ENCODE data around the gene ATP2B2. TPM values are rescaled to one million over a fixed set of nuclear protein-coding genes. Genes with fewer than 3 reads are reported as not detected.

The ATP2B2 gene
- total and polyA plus RNA-seq, 12 donors = 0.37 to 3.0 (median 1.6) TPM

GRCh38 chr3:10286596-10287295, 218.6 kb downstream of the ATP2B2 start:
- 63 to 88% (median 77%) methylated on average over 1 to 2 of the region's 2 CpGs for WGBS, 4 donors

GRCh38 chr3:10286133-10286524, 219.3 kb downstream of the ATP2B2 start:
- H3K36me3 ChIP-seq (replicated peaks in 1 of 2) = peaks cover 0 to 38% of the 10 kb centered on the region in 2 donors
- TF ChIP-seq CTCF (IDR thresholded peaks at IDR 0.05) (no peak), POLR2A (IDR thresholded peaks at IDR 0.05) (no peak)
- H3K27ac ChIP-seq = no peak overlapping the region
- DNase-seq = no peak
- H3K9me3 ChIP-seq (replicated peaks in 1 of 3) = no peaks in the 10 kb centered on the region
- H3K27me3 ChIP-seq = no peaks in the 10 kb centered on the region
- no peaks in the 10 kb centered on the region for H3K4me1 ChIP-seq (replicated peaks in 1 of 2)
- no peak overlapping the region for H3K4me3 ChIP-seq
- intact Hi-C loops (cut with DNase I) = no loop called here
- WGBS, 4 donors = 86 to 99% (median 94%) methylated on average over 5 of the region's 5 CpGs

More at GRCh38 chr3:10286596-10287295, 218.6 kb downstream of the ATP2B2 start:
- Histone ChIP-seq H3K27me3 (no peaks in the 10 kb centered on the region), H3K4me3 (no peak overlapping the region), H3K4me1 (replicated peaks in 1 of 2) (no peaks in the 10 kb centered on the region), H3K36me3 (replicated peaks in 1 of 2) (peaks cover 0 to 38% of the 10 kb centered on the region in 2 donors), H3K9me3 (replicated peaks in 1 of 3) (no peaks in the 10 kb centered on the region), H3K27ac (no peak overlapping the region)
- TF ChIP-seq POLR2A (IDR thresholded peaks at IDR 0.05) = no peak
- peak in 3 of 6 experiments; percentile 29 to 50 (median 33) for TF ChIP-seq CTCF (IDR thresholded peaks at IDR 0.05)
- DNase-seq = peak in 4 of 7 donors; percentile 51 to 75 (median 62)
- intact Hi-C loops (cut with DNase I) = no loop called here

- H3K4me3 ChIP-seq = no peak overlapping the region
- peak in 2 of 7 donors; percentile 5 to 39 for DNase-seq
- no peak overlapping the region for H3K27ac ChIP-seq
- H3K4me1 ChIP-seq (replicated peaks in 1 of 2) = no peaks in the 10 kb centered on the region
- TF ChIP-seq POLR2A (IDR thresholded peaks at IDR 0.05) (no peak), CTCF (IDR thresholded peaks at IDR 0.05) (no peak)
- no peaks in the 10 kb centered on the region for H3K27me3 ChIP-seq
- peaks cover 0 to 44% of the 10 kb centered on the region in 2 donors for H3K36me3 ChIP-seq (replicated peaks in 1 of 2)
- intact Hi-C loops (cut with DNase I) = no loop called here
- no peaks in the 10 kb centered on the region for H3K9me3 ChIP-seq (replicated peaks in 1 of 3)
- 87 to 91% (median 89%) methylated on average over 11 to 12 of the region's 12 CpGs for WGBS, 4 donors
Observed at GRCh38 chr3:10285272-10286132, 219.9 kb downstream of the ATP2B2 start.

DNA sequence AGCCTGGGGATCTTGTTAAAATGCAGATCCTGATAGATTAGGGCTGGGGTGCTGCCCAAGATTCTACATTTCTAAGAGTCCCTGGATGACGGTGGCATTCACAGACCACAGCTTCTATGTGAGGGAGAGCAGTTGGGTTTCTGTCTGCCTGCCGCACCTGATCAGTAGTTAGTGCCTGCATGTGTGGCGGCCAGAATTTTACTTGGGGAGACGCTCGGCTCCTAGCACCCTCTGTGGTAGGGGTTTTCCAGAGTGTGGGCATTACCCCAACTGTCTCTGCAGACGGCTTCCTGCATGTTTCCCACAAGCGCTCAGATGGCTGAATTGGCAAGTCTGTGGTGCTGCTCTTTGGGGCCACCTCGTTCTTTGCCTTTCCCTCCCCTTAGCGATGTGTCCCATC, 220.9 kb downstream of the ATP2B2 start:
- peak in 2 of 7 donors; percentile 3 to 45 for DNase-seq

More for the DNA sequence above, 220.9 kb downstream of the ATP2B2 start:
- intact Hi-C loops (cut with DNase I) = no loop called here
- Histone ChIP-seq H3K27ac (no peak overlapping the region), H3K27me3 (no peaks in the 10 kb centered on the region), H3K4me1 (replicated peaks in 1 of 2) (no peaks in the 10 kb centered on the region), H3K9me3 (replicated peaks in 1 of 3) (no peaks in the 10 kb centered on the region), H3K4me3 (no peak overlapping the region), H3K36me3 (replicated peaks in 1 of 2) (peaks cover 0 to 54% of the 10 kb centered on the region in 2 donors)
- 76 to 88% (median 84%) methylated on average over 7 to 9 of the region's 9 CpGs for WGBS, 4 donors
- no peak for TF ChIP-seq CTCF (IDR thresholded peaks at IDR 0.05)
- no peak for TF ChIP-seq POLR2A (IDR thresholded peaks at IDR 0.05)
